Measurements from ENCODE around the gene LZTS2.

DNA sequence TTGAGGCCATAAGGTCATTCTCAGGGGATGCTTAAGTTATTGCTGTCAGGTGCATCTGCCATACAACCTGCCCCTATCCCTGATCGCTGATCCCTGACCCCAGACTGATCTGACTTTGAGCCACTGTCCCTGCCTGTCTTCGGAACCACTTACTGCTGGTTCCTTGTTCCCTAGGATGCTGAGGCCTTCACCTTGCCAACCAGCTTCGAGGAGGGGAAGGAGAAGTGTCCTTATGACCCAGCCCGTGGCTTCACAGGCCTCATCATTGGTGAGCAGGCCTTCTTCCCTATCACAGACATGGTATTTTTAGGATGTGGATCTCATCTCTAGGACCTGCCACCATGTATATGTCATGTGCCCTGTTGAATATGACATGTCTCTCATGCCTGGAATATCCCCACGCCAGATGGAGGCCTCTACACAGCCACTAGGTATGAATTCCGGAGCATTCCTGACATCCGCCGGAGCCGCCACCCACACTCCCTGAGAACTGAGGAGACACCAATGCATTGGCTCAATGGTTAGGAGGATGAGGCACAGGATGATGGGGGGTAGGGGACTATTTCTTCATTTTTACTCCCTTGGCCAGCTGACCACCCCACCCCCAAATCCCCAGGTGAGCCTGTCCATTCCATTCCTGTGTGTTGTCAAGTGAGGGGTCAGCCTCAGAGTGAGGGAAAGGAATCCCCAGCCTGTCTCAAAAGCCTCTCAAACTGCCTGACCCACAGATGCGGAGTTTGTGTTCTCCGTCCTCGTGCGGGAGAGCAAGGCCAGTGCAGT is 21.3 kb upstream of the LZTS2 start:
- TF ChIP-seq POLR2A (IDR thresholded peaks at IDR 0.05) (no peak), EP300 (IDR thresholded peaks at IDR 0.05) (no peak)
- TF ChIP-seq, protein P1, sequence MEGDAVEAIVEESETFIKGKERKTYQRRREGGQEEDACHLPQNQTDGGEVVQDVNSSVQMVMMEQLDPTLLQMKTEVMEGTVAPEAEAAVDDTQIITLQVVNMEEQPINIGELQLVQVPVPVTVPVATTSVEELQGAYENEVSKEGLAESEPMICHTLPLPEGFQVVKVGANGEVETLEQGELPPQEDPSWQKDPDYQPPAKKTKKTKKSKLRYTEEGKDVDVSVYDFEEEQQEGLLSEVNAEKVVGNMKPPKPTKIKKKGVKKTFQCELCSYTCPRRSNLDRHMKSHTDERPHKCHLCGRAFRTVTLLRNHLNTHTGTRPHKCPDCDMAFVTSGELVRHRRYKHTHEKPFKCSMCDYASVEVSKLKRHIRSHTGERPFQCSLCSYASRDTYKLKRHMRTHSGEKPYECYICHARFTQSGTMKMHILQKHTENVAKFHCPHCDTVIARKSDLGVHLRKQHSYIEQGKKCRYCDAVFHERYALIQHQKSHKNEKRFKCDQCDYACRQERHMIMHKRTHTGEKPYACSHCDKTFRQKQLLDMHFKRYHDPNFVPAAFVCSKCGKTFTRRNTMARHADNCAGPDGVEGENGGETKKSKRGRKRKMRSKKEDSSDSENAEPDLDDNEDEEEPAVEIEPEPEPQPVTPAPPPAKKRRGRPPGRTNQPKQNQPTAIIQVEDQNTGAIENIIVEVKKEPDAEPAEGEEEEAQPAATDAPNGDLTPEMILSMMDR (IDR thresholded peaks at IDR 0.05) = no peak
